HepG2 (cell line): ENCODE results near the gene RRP9. TPM values are rescaled to one million over a fixed set of nuclear protein-coding genes. Genes with fewer than 3 reads are reported as not detected.

Source experiments
- FOXK2 ChIP-seq: fragments of 450-650 bp; IDR thresholded peaks from 2 replicates; pipeline ENCODE4 v1.6.1; 2016
- GPN1 ChIP-seq: sonication (generic); formaldehyde crosslinking; IDR thresholded peaks from 2 replicates; pipeline ENCODE4 v1.5.1; 2020; ENCODE audit warnings: missing genetic modification reagents, borderline replicate concordance
- KAT2B ChIP-seq: fragments of 150-350 bp; IDR thresholded peaks from 2 replicates; pipeline ENCODE4 v1.6.1; 2014; ENCODE audit warnings: low read depth, low read length, borderline replicate concordance
- MAFG ChIP-seq: sonication (generic); formaldehyde crosslinking; IDR thresholded peaks from 2 replicates; pipeline ENCODE4 v1.5.1; 2020; ENCODE audit warnings: mild to moderate bottlenecking, missing genetic modification reagents
- MED1 ChIP-seq: sonication (generic); formaldehyde crosslinking; IDR thresholded peaks from 2 replicates; pipeline ENCODE4 v1.4.0; 2020; ENCODE audit warnings: missing genetic modification reagents
- MEIS2 ChIP-seq: sonication (generic); formaldehyde crosslinking; IDR thresholded peaks from 2 replicates; pipeline ENCODE4 v1.9.0; 2021; ENCODE audit warnings: mild to moderate bottlenecking, missing genetic modification reagents
- SAP130 ChIP-seq: IDR thresholded peaks from 2 replicates; pipeline ENCODE4 v1.6.1; 2016; ENCODE audit warnings: low read depth
- SMAD9 ChIP-seq: sonication (generic); formaldehyde crosslinking; IDR thresholded peaks from 2 replicates; pipeline ENCODE4 v1.5.1; 2020; ENCODE audit warnings: mild to moderate bottlenecking, missing genetic modification reagents
- SMYD3 ChIP-seq: sonication (generic); formaldehyde crosslinking; IDR thresholded peaks from 2 replicates; pipeline ENCODE4 v1.8.1; 2023; ENCODE audit warnings: mild to moderate bottlenecking, missing genetic modification reagents
- SNAPC2 ChIP-seq: sonication (generic); formaldehyde crosslinking; IDR thresholded peaks from 2 replicates; pipeline ENCODE4 v1.8.1; 2022; ENCODE audit warnings: mild to moderate bottlenecking, missing genetic modification reagents
- SNAPC4 ChIP-seq: sonication (generic); formaldehyde crosslinking; IDR thresholded peaks from 2 replicates; pipeline ENCODE4 v1.4.0; 2020; ENCODE audit warnings: mild to moderate bottlenecking, missing genetic modification reagents
- YEATS4 ChIP-seq: sonication (generic); formaldehyde crosslinking; IDR thresholded peaks from 2 replicates; pipeline ENCODE4 v1.4.0; 2020; ENCODE audit warnings: missing genetic modification reagents, borderline replicate concordance
- ZFY ChIP-seq: sonication (generic); formaldehyde crosslinking; IDR thresholded peaks from 2 replicates; pipeline ENCODE4 v1.4.0; 2020; ENCODE audit warnings: missing genetic modification reagents
- ZNF121 ChIP-seq: sonication (generic); formaldehyde crosslinking; IDR thresholded peaks from 2 replicates; pipeline ENCODE4 v1.5.0; 2020; ENCODE audit warnings: mild to moderate bottlenecking, missing genetic modification reagents
- ZNF530 ChIP-seq: sonication (generic); formaldehyde crosslinking; IDR thresholded peaks from 2 replicates; pipeline ENCODE4 v1.5.0; 2020; ENCODE audit warnings: low read depth, mild to moderate bottlenecking, missing genetic modification reagents
- ZNF614 ChIP-seq: IDR thresholded peaks from 2 replicates; pipeline ENCODE4 v1.6.1; 2018; ENCODE audit warnings: missing biosample characterization, missing genetic modification reagents, inconsistent platforms, borderline replicate concordance
- ZNF777 ChIP-seq: sonication (generic); formaldehyde crosslinking; IDR thresholded peaks from 2 replicates; pipeline ENCODE4 v1.4.0; 2020; ENCODE audit warnings: missing genetic modification reagents
- polyA plus RNA-seq, 8 experiments: library from polyadenylated mRNA; depleted of rRNA in 3 of 8; stranded (reverse) in 7 of 8; unstranded in 1 of 8; fragments of >200 nt; fragmentation: Illumina TruSeq in 4 of 8; extraction: Trizol in 4 of 8; gene quantifications; 2 replicates each; pipeline versions ENCODE4 v1.2.1 to v1.2.3, GENCODE V29; 2011 to 2016; ENCODE audit warnings: low read depth in 4 of 8, missing spikeins in 1 of 8, mixed read lengths in 1 of 8; ENCODE audit not compliant: insufficient read depth in 1 of 8
- total RNA-seq, 5 experiments: library from RNA; depleted of rRNA; stranded (reverse); fragments of >200 nt; fragmentation: Illumina TruSeq; extraction: Trizol; gene quantifications; 2 replicates each; pipeline ENCODE4 v1.2.3, GENCODE V29; 2016; ENCODE audit warnings: low read depth in 1 of 5
- TF ChIP-seq, protein P1 (sequence below): sonication (generic); formaldehyde crosslinking; IDR thresholded peaks from 2 replicates; pipeline ENCODE4 v1.4.0; 2020; ENCODE audit warnings: missing genetic modification reagents
- TF ChIP-seq, protein P2 (sequence below): sonication (generic); formaldehyde crosslinking; IDR thresholded peaks from 2 replicates; pipeline ENCODE4 v1.4.0; 2020; ENCODE audit warnings: missing genetic modification reagents
- TF ChIP-seq, protein P3 (sequence below): sonication (generic); formaldehyde crosslinking; IDR thresholded peaks from 2 replicates; pipeline ENCODE4 v1.5.0; 2020; ENCODE audit warnings: missing genetic modification reagents

The RRP9 gene
- total and polyA plus RNA-seq, 2 of the 13 experiments (the other 11 are each of a cell fraction or from before 2014, with no cell fraction given): 14.8 to 44.0 TPM

DNA sequence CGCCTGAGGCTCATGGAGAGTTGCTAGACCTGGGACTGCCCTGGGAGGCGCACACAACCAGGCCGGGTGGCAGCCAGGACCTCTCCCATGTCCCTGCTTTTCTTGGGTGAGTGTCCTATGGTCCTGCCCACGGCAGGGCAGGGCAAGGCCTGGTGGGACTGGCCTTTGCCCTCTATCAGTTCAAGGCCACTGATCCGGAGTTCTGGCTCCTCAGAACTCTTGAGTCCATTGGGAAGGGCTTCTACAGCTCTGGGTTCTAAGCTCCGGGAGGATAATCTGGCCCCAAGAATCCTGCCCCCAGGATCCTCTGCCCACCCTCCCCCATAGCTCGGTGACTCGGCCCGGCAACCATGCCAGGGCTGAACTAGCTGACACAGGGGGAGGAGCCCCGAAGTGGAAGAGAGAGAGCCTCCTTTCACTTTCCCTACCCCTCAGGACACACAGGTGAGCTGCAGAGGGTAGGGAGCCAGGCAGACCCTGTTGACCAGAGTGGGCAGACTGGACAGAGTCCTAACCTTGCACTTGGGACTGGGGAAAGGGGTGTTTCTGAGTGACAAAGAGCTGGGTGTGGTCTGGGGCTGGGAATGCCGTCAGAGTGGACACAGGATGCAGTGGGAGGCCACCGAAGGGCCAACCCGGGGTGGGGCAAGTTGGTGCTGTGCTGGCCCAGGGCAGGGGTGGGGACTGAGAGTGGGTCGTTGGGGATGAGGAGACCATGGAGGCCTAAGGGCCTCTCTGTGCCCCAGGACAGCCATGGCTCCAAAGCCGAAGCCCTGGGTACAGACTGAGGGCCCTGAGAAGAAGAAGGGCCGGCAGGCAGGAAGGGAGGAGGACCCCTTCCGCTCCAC lies 1.1 kb upstream of the RRP9 start (continued):
- TF ChIP-seq, protein P1, sequence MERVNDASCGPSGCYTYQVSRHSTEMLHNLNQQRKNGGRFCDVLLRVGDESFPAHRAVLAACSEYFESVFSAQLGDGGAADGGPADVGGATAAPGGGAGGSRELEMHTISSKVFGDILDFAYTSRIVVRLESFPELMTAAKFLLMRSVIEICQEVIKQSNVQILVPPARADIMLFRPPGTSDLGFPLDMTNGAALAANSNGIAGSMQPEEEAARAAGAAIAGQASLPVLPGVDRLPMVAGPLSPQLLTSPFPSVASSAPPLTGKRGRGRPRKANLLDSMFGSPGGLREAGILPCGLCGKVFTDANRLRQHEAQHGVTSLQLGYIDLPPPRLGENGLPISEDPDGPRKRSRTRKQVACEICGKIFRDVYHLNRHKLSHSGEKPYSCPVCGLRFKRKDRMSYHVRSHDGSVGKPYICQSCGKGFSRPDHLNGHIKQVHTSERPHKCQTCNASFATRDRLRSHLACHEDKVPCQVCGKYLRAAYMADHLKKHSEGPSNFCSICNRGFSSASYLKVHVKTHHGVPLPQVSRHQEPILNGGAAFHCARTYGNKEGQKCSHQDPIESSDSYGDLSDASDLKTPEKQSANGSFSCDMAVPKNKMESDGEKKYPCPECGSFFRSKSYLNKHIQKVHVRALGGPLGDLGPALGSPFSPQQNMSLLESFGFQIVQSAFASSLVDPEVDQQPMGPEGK (CRISPR knock-in tag): peak; percentile 32; the same call in 1 of the 2 replicates
- TF ChIP-seq, protein P2, sequence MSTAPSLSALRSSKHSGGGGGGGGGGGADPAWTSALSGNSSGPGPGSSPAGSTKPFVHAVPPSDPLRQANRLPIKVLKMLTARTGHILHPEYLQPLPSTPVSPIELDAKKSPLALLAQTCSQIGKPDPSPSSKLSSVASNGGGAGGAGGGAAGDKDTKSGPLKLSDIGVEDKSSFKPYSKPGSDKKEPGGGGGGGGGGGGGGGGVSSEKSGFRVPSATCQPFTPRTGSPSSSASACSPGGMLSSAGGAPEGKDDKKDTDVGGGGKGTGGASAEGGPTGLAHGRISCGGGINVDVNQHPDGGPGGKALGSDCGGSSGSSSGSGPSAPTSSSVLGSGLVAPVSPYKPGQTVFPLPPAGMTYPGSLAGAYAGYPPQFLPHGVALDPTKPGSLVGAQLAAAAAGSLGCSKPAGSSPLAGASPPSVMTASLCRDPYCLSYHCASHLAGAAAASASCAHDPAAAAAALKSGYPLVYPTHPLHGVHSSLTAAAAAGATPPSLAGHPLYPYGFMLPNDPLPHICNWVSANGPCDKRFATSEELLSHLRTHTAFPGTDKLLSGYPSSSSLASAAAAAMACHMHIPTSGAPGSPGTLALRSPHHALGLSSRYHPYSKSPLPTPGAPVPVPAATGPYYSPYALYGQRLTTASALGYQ (CRISPR knock-in tag): 0 out of 2 replicates have a peak, but pooled peaks have one; percentile 13
- peak; percentile 65; the same call in 1 of the 2 replicates for TF ChIP-seq SAP130 (CRISPR knock-in tag)
- TF ChIP-seq GPN1 (CRISPR knock-in tag): no peak
- TF ChIP-seq SNAPC2 (CRISPR knock-in tag): 0 out of 2 replicates have a peak, but pooled peaks have one; percentile 18
- TF ChIP-seq ZNF530 (CRISPR knock-in tag): no peak
- TF ChIP-seq MAFG (CRISPR knock-in tag): no peak
- TF ChIP-seq SNAPC4: 0 out of 2 replicates have a peak, but pooled peaks have one; percentile 15
- 0 out of 2 replicates have a peak, but pooled peaks have one; percentile 32 for TF ChIP-seq SMAD9
- peak; percentile 49; the same call in 1 of the 2 replicates for TF ChIP-seq ZFY
- peak; percentile 47; the same call in 1 of the 2 replicates for TF ChIP-seq MED1 (CRISPR knock-in tag)
- 0 out of 2 replicates have a peak, but pooled peaks have one; percentile 5 for TF ChIP-seq YEATS4
- no peak for TF ChIP-seq ZNF777
- TF ChIP-seq MEIS2: no peak
- 0 out of 2 replicates have a peak, but pooled peaks have one; percentile 70 for TF ChIP-seq SMYD3
- peak; percentile 61; the same call in 1 of the 2 replicates for TF ChIP-seq ZNF614 (CRISPR knock-in tag)
- no peak for TF ChIP-seq KAT2B
- TF ChIP-seq, protein P3, sequence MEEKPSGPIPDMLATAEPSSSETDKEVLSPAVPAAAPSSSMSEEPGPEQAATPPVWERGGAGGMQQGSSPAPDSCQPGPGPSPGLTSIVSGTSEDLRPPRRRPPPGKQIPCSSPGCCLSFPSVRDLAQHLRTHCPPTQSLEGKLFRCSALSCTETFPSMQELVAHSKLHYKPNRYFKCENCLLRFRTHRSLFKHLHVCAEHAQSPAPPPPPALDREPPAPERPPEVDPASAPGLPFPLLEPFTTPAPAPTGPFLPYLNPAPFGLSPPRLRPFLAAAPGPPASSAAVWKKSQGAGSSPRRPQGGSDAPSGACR: peak; percentile 2; the same call in 1 of the 2 replicates
- TF ChIP-seq FOXK2: 0 out of 2 replicates have a peak, but pooled peaks have one; percentile 23
- TF ChIP-seq ZNF121: no peak
